ENCODE data around the gene CADPS. TPM values are rescaled to one million over a fixed set of nuclear protein-coding genes. Genes with fewer than 3 reads are reported as not detected.

CADPS gene
- total and polyA plus RNA-seq, 9 of the 15 experiments (the other 6 are each of a cell fraction or from before 2014, with no cell fraction given) = not detected

DNA sequence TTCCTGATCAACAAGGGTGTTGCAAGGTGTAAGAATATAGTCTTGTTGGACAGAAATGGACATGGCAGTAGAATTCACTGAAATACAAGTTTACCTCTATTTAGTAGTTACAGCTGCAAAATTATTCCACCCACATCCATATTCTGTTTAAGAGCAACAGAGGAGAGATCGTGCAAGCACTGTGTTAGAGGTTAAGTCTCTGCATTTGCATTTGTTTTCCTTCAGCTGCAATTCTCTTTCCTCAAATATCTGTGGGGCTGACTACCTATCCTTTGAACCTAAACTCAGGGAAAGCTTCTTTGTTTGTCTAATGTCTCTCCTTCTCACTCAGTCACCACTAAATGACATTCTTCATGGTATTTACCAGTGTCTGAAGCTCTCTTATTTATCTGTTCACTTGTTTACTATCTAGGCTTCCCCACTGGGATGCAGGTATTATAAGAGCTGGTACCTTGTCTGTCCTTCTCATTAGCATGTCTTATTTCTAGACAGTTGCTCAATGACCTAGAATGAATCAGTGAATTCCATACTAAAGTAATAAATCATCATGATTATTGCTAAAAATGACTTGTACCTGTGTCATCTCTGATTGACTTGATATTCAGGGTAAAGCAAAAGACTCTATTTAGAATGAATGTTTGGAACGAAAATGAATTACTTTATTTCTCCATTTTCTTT lies 326.5 kb downstream of the CADPS start (continued):
- TF ChIP-seq ZFP30 (CRISPR knock-in tag; IDR thresholded peaks at IDR 0.05; ENCODE audit: borderline replicate concordance) = no peak

DNA sequence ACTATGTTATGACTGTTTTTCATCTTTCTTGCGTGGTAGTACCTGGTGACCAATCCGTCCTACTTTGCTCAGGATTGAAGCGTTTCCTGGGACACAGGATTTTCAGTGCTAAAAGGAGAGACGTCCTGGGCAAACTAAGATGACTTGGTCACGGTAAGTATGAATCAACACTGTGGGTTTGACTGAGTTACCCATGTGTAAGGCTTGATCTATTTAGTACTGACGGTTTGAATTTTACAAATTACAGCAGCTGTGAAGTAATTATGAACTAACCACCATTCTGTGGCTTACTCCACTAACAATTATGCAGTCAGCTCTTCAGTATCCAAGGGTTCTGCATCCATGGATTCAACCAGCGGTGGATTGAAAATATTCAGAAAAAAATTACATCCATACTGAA lies 328.9 kb downstream of the CADPS start:
- TF ChIP-seq, protein P1, sequence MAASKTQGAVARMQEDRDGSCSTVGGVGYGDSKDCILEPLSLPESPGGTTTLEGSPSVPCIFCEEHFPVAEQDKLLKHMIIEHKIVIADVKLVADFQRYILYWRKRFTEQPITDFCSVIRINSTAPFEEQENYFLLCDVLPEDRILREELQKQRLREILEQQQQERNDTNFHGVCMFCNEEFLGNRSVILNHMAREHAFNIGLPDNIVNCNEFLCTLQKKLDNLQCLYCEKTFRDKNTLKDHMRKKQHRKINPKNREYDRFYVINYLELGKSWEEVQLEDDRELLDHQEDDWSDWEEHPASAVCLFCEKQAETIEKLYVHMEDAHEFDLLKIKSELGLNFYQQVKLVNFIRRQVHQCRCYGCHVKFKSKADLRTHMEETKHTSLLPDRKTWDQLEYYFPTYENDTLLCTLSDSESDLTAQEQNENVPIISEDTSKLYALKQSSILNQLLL (CRISPR knock-in tag; IDR thresholded peaks at IDR 0.05; ENCODE audit: borderline replicate concordance) = no peak
- TF ChIP-seq, protein P2, sequence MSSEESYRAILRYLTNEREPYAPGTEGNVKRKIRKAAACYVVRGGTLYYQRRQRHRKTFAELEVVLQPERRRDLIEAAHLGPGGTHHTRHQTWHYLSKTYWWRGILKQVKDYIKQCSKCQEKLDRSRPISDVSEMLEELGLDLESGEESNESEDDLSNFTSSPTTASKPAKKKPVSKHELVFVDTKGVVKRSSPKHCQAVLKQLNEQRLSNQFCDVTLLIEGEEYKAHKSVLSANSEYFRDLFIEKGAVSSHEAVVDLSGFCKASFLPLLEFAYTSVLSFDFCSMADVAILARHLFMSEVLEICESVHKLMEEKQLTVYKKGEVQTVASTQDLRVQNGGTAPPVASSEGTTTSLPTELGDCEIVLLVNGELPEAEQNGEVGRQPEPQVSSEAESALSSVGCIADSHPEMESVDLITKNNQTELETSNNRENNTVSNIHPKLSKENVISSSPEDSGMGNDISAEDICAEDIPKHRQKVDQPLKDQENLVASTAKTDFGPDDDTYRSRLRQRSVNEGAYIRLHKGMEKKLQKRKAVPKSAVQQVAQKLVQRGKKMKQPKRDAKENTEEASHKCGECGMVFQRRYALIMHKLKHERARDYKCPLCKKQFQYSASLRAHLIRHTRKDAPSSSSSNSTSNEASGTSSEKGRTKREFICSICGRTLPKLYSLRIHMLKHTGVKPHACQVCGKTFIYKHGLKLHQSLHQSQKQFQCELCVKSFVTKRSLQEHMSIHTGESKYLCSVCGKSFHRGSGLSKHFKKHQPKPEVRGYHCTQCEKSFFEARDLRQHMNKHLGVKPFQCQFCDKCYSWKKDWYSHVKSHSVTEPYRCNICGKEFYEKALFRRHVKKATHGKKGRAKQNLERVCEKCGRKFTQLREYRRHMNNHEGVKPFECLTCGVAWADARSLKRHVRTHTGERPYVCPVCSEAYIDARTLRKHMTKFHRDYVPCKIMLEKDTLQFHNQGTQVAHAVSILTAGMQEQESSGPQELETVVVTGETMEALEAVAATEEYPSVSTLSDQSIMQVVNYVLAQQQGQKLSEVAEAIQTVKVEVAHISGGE (CRISPR knock-in tag; IDR thresholded peaks at IDR 0.05) = 0 out of 6 replicates have a peak, but pooled peaks of 1 of the 3 experiments have one; percentile 18
- TF ChIP-seq PHF21A (IDR thresholded peaks at IDR 0.05; ENCODE audit: borderline replicate concordance, low read depth) (no peak), HMGN3 (IDR thresholded peaks at IDR 0.05; ENCODE audit: borderline replicate concordance, extremely low read depth, insufficient read length, low read depth, low read length) (no peak)
- TF ChIP-seq, protein P3, sequence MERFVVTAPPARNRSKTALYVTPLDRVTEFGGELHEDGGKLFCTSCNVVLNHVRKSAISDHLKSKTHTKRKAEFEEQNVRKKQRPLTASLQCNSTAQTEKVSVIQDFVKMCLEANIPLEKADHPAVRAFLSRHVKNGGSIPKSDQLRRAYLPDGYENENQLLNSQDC (CRISPR knock-in tag; IDR thresholded peaks at IDR 0.05) = no peak
- TF ChIP-seq, protein P4, sequence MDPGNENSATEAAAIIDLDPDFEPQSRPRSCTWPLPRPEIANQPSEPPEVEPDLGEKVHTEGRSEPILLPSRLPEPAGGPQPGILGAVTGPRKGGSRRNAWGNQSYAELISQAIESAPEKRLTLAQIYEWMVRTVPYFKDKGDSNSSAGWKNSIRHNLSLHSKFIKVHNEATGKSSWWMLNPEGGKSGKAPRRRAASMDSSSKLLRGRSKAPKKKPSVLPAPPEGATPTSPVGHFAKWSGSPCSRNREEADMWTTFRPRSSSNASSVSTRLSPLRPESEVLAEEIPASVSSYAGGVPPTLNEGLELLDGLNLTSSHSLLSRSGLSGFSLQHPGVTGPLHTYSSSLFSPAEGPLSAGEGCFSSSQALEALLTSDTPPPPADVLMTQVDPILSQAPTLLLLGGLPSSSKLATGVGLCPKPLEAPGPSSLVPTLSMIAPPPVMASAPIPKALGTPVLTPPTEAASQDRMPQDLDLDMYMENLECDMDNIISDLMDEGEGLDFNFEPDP (CRISPR knock-in tag; IDR thresholded peaks at IDR 0.05) = no peak
- FAIRE-seq (no peak), DNase-seq (ENCODE audit: extremely low read depth in 1 of 4, low spot score in 3 of 4) (no peak), ATAC-seq (no peak)
- Histone ChIP-seq H3K79me2 (ENCODE audit: control insufficient read depth, insufficient read depth, low read length) (no peaks in the 10 kb centered on the region), H3K9ac (ENCODE audit: insufficient read depth in 1 of 2, low read depth in 2 of 2, low read length in 2 of 2) (no peak overlapping the region), H3K9me1 (ENCODE audit: control insufficient read depth, insufficient read depth, low read length) (no peaks in the 10 kb centered on the region), H3K4me2 (ENCODE audit: insufficient read depth, low read length) (no peak overlapping the region), H3K27me3 (ENCODE audit: control insufficient read depth in 2 of 2, insufficient read depth in 2 of 2, low read length in 2 of 2) (no peaks in the 10 kb centered on the region; a peak in 1 of 5 replicates), H4K20me1 (replicated peaks; ENCODE audit: control insufficient read depth, insufficient read depth, low read length) (no peaks in the 10 kb centered on the region), H3K27ac (ENCODE audit: extremely low read depth, low read depth, low read length) (no peak overlapping the region), H3K4me3 (no peak overlapping the region), H3K4me1 (replicated peaks in 1 of 2; ENCODE audit: control insufficient read depth in 2 of 2, insufficient read depth in 2 of 2, low read length in 2 of 2) (no peaks in the 10 kb centered on the region), H2AFZ (ENCODE audit: low read depth, low read length) (no peak overlapping the region), H3K9me3 (replicated peaks; ENCODE audit: control insufficient read depth, insufficient read depth, low read depth, low read length) (no peaks in the 10 kb centered on the region), H3K36me3 (ENCODE audit: control insufficient read depth, insufficient read depth, low read length) (no peaks in the 10 kb centered on the region)
- no TSS peak for BruUV-seq (replicated peaks)
- intact Hi-C loops (cut with micrococcal nuclease) (no loop called here), in situ Hi-C loops (cut with MboI) (no loop called here)
- CTCF ChIA-PET (ENCODE audit: low intra/inter-chr PET ratio) = no interaction called here
- WGBS (ENCODE audit: insufficient coverage, low coverage, missing lambda C conversion rate) = 0% methylated on average over 7 of the region's 7 CpGs
- POLR2A ChIA-PET = no interaction called here

Data from K562 (cell line).